WERI-Rb-1 (cell line): ENCODE data around the gene C1orf232.

ENCODE experiments used
- DNase-seq: peaks from one replicate; pipeline ENCODE4 v3.0.0-alpha.2; 2020
- H3K27ac ChIP-seq: fragments of 250-450 bp; sonication (Bioruptor Pico); 2 replicates; pipeline ENCODE4 v1.5.1; 2020; ENCODE audit warnings: mild to moderate bottlenecking, moderate library complexity
- H3K27me3 ChIP-seq: fragments of 250-450 bp; sonication (Bioruptor Pico); 2 replicates; pipeline ENCODE4 v1.5.1; 2021; ENCODE audit warnings: mild to moderate bottlenecking, low read depth, moderate library complexity; ENCODE audit not compliant: insufficient read depth, severe bottlenecking
- H3K36me3 ChIP-seq: fragments of 250-450 bp; sonication (Bioruptor Pico); 2 replicates; pipeline ENCODE4 v1.5.1; 2020; ENCODE audit warnings: mild to moderate bottlenecking, moderate library complexity
- H3K4me3 ChIP-seq: 2 replicates; pipeline ENCODE4 v1.5.1; 2011; ENCODE audit warnings: low read depth, mild to moderate bottlenecking, control low read depth, low read length
- H3K9me3 ChIP-seq: fragments of 250-450 bp; sonication (Bioruptor Pico); 2 replicates; pipeline ENCODE4 v1.5.1; 2021; ENCODE audit warnings: mild to moderate bottlenecking, moderate library complexity; ENCODE audit not compliant: severe bottlenecking
- TF ChIP-seq, protein P1 (sequence below): IDR thresholded peaks from 2 replicates; pipeline ENCODE4 v1.5.1; 2011; ENCODE audit warnings: low read depth, mild to moderate bottlenecking, control low read depth, inconsistent platforms, low read length

The C1orf232 gene

DNA sequence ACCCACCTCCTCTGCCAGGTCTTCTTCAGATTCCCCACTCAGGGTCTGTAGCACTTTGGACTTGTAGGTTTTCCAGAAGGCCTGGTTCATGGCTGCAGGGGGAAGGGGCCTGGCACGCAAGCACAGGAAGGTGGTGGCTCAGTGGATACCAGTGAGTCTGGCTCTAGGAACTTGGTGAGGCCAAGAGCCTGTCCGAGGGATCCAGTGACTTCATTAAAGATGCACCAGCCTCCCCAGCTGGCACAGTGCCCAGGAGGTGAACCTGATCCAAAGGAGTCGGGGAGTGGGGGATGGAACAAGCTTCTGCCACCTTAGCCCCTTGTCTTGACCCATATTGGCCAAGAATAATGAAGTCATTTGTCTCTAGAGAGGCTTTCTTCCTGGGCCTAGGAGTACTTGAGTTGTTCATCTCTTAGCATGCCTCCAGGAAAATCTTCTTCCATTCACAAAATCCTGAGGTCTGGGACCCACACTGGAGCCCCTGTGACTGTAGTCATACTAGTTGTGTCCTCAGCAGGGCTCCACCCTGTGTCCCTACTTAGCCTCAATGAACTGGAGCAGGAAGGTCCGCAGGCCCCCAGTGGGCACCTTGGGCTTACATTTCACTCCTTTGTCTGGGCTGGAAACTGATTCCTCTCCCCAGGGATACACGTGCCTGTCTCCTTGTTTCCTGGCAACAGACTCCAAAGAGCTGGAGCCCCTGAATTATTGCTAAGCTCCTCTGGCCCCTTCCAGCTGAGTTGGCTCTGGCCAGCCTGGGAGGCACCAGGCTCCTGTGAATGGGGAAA is at the start of gene C1orf232:
Gene C1orf232, minus strand, starts transcription at position 554 of the 788 bp plus-strand sequence. Its CDS starts 464 bp downstream, at position 90.
- no peaks in the 10 kb centered on the region for H3K9me3 ChIP-seq
- H3K27me3 ChIP-seq, result no peaks in the 10 kb centered on the region
- TF ChIP-seq, protein P1, sequence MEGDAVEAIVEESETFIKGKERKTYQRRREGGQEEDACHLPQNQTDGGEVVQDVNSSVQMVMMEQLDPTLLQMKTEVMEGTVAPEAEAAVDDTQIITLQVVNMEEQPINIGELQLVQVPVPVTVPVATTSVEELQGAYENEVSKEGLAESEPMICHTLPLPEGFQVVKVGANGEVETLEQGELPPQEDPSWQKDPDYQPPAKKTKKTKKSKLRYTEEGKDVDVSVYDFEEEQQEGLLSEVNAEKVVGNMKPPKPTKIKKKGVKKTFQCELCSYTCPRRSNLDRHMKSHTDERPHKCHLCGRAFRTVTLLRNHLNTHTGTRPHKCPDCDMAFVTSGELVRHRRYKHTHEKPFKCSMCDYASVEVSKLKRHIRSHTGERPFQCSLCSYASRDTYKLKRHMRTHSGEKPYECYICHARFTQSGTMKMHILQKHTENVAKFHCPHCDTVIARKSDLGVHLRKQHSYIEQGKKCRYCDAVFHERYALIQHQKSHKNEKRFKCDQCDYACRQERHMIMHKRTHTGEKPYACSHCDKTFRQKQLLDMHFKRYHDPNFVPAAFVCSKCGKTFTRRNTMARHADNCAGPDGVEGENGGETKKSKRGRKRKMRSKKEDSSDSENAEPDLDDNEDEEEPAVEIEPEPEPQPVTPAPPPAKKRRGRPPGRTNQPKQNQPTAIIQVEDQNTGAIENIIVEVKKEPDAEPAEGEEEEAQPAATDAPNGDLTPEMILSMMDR, result no peak
- peaks cover 3% of the 10 kb centered on the region; the same call in 1 of the 2 replicates for H3K36me3 ChIP-seq
- H3K27ac ChIP-seq, result peak within 1 kb of the TSS; percentile 54; the same call in 1 of the 2 replicates
- no peak for DNase-seq
- peak within 1 kb of the TSS; percentile 62 for H3K4me3 ChIP-seq

DNA sequence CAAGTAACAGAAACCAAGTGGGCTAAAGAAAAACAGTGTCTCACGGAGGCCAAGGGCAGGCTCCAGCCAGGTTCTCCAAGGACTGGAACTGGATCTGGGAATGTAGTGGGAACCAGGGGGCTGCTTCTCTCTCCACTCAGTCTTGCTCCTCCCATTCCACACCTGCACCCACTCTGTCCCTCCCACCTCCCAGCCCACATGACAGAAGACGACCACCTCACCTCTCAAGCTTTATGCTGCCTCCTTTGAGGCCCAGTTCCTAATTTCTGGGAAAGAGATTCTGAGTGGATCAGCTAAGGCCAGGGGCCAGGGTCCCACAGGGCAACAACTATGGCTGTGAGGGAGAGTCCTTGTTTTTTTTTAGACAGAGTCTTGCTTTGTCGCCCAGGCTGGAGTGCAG is 46.5 kb upstream of the C1orf232 start:
- no peak overlapping the region for H3K4me3 ChIP-seq
- no peaks in the 10 kb centered on the region for H3K27me3 ChIP-seq
- H3K9me3 ChIP-seq, result no peaks in the 10 kb centered on the region
- DNase-seq, result no peak
- TF ChIP-seq, protein P1, result no peak
- no peak overlapping the region for H3K27ac ChIP-seq
- H3K36me3 ChIP-seq, result no peaks in the 10 kb centered on the region

DNA sequence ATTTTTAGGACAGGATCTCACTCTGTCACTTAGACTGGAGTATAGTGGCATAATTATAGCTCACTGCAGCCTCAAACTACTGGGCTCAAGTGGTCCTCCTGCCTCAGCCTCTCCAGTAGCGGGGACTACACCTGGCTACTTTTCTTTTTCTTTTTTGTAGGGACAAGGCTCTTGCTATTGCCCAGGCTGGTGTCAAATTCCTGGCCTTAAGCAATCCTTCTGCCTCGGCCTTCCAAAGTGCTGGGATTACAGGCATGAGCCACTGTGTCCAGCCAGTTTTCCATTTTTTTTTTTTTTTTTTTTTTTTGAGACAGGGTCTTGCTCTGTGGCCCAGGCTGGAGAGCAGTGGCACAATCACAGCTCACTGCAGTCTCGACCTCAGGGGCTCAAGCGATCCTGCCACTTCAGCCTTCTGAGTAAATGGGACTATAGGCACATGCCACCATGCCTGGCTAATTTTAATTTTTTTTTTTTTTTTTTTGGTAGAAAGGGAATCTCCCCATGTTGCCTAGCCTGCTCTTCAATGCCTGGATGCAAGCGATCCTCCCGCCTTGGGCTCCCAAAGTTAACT is 44.7 kb upstream of the C1orf232 start:
- no peak overlapping the region for H3K27ac ChIP-seq
- no peak for DNase-seq
- H3K27me3 ChIP-seq, result no peaks in the 10 kb centered on the region
- no peaks in the 10 kb centered on the region for H3K36me3 ChIP-seq
- TF ChIP-seq, protein P1, result no peak
- no peak overlapping the region for H3K4me3 ChIP-seq
- no peaks in the 10 kb centered on the region for H3K9me3 ChIP-seq

DNA sequence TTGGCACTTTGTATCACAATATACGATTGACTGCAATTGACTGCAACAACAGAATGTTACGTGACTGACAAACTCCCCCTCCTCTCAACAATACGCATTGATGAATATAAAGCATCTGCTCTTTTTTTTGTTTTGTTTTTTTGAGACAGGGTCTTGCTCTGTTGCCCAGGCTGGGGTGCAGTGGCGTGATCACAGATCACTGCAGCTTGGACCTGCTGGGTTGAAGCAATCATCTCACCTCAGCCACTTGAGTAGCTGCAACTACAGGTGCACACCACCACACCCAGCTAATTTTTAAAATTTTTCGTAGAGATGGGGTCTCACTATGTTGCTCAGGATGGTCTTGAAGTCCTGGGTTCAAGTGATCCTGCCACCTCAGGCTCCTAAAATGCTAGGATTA is 44.0 kb upstream of the C1orf232 start:
- Histone ChIP-seq H3K27ac (no peak overlapping the region), H3K36me3 (no peaks in the 10 kb centered on the region), H3K9me3 (no peaks in the 10 kb centered on the region), H3K27me3 (no peaks in the 10 kb centered on the region), H3K4me3 (no peak overlapping the region)
- TF ChIP-seq, protein P1, result no peak
- no peak for DNase-seq

DNA sequence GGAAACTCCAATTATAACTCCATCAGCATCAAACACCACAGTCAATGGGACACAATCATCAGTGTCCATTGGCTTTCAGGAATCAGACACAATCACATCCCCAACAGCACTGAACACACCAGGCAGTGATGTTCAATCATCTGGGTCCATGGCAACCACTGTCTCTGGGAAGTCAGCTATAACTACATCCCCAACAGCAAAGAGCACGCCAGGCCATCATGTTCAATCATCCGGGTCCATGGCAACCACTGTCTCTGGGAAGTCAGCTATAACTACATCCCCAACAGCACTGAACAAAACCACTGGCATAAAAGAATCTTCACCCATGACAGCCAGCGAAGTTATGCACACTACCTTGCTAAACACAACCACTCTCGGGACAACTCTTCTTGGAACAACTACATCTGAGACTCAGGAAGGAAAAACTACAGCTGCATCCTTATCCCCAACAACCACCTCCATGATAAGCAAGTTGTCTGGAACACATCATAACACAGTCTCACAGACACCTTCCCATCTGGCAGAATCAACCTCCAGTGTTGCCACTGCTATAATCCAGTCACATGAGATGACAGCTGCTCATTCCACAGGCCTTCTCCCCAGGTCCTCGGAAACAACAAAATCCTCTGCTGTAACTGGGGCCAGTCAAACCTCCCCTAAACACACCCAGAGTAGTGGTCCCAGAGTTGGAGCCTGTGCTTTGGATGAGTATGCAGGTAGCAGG is 41.5 kb upstream of the C1orf232 start:
- no peaks in the 10 kb centered on the region for H3K27me3 ChIP-seq
- TF ChIP-seq, protein P1, result no peak
- no peak for DNase-seq
- H3K36me3 ChIP-seq, result no peaks in the 10 kb centered on the region
- H3K27ac ChIP-seq, result no peak overlapping the region
- no peaks in the 10 kb centered on the region for H3K9me3 ChIP-seq
- H3K4me3 ChIP-seq, result no peak overlapping the region
